ENCODE data around the gene HACD4. TPM values are rescaled to one million over a fixed set of nuclear protein-coding genes. Genes with fewer than 3 reads are reported as not detected.

Gene HACD4
- total RNA-seq, 4 donors from 2014 or later: 1.1 to 4.8 (median 2.7) TPM

DNA sequence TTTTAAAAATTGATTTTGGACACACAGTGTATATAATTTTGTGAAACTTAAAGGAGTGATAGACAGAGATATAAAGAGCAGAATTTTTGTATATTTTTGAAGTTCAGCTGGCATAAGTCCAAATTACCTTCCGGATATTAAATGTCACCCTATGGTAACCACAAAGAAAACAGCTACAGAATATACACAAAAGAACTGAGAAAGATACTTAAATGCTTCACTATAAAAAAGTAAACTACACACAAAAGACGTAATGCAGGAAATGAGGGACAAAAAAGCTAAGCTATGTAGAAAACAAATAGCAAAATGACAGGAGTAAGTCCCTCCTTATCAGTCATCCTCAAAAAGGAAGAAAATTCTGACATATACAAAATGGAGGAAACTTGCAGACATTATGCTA, 29.4 kb downstream of the HACD4 start:
- peaks cover 0 to 8% of the 10 kb centered on the region in 2 donors for H3K9me3 ChIP-seq
- H3K4me1 ChIP-seq: peaks cover 0 to 11% (median under 1%) of the 10 kb centered on the region in 4 donors
- in situ Hi-C loops (cut with MboI; ENCODE audit: low pct_ligation_motif_present in 1 of 4, low pct_unique_long_range_greater_than_20kb in 1 of 4, low sequenced_read_pairs in 3 of 4) (no loop called here), intact Hi-C loops (cut with DNase I; ENCODE audit: low total_unique reads) (no loop called here)
- TF ChIP-seq POLR2A (IDR thresholded peaks at IDR 0.05): no peak
- no peak for TF ChIP-seq EP300 (IDR thresholded peaks at IDR 0.05; ENCODE audit: low read depth)
- TF ChIP-seq, protein P1, sequence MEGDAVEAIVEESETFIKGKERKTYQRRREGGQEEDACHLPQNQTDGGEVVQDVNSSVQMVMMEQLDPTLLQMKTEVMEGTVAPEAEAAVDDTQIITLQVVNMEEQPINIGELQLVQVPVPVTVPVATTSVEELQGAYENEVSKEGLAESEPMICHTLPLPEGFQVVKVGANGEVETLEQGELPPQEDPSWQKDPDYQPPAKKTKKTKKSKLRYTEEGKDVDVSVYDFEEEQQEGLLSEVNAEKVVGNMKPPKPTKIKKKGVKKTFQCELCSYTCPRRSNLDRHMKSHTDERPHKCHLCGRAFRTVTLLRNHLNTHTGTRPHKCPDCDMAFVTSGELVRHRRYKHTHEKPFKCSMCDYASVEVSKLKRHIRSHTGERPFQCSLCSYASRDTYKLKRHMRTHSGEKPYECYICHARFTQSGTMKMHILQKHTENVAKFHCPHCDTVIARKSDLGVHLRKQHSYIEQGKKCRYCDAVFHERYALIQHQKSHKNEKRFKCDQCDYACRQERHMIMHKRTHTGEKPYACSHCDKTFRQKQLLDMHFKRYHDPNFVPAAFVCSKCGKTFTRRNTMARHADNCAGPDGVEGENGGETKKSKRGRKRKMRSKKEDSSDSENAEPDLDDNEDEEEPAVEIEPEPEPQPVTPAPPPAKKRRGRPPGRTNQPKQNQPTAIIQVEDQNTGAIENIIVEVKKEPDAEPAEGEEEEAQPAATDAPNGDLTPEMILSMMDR (IDR thresholded peaks at IDR 0.05): no peak
- no peak for TF ChIP-seq POLR2AphosphoS5 (IDR thresholded peaks at IDR 0.05)
- WGBS, 2 donors (ENCODE audit: low coverage in 1 of 2): 80 to 83% methylated on average over 2 of the region's 2 CpGs
- H3K27me3 ChIP-seq: no peaks in the 10 kb centered on the region
- no peak overlapping the region for H3K27ac ChIP-seq
- H3K36me3 ChIP-seq: peaks cover 0 to 14% (median 0%) of the 10 kb centered on the region in 4 donors
- DNase-seq: no peak
- H3K4me3 ChIP-seq: no peak overlapping the region

DNA sequence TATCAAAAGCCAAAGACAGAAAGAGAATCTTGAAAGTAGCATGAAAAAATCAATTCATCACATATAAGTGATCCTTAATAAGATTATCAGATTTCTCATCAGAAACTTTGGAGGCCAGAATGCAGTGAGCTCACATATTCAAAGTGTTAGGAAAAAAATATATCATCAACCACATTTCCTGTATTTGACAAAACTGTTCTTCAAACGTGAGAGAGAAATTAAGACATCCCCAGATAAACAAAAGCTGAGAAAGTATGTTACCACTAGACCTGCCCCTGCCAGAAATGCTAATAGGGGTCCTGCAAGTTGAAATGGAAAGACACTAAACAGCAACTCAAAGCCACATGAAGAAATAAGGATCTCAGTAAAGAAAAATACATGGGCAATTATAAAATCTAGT, 29.9 kb downstream of the HACD4 start:
- peaks cover 0 to 14% (median 0%) of the 10 kb centered on the region in 4 donors for H3K36me3 ChIP-seq
- intact Hi-C loops (cut with DNase I; ENCODE audit: low total_unique reads) (no loop called here), in situ Hi-C loops (cut with MboI; ENCODE audit: low pct_ligation_motif_present in 1 of 4, low pct_unique_long_range_greater_than_20kb in 1 of 4, low sequenced_read_pairs in 3 of 4) (no loop called here)
- no peak for TF ChIP-seq EP300 (IDR thresholded peaks at IDR 0.05; ENCODE audit: low read depth)
- TF ChIP-seq POLR2AphosphoS5 (IDR thresholded peaks at IDR 0.05): no peak
- TF ChIP-seq, protein P1 (IDR thresholded peaks at IDR 0.05): no peak
- TF ChIP-seq POLR2A (IDR thresholded peaks at IDR 0.05): no peak
- H3K4me1 ChIP-seq: peaks cover 0 to 11% (median 2%) of the 10 kb centered on the region in 4 donors
- H3K27me3 ChIP-seq: no peaks in the 10 kb centered on the region
- H3K4me3 ChIP-seq: no peak overlapping the region
- H3K27ac ChIP-seq: no peak overlapping the region
- no peak for DNase-seq
- WGBS, 2 donors (ENCODE audit: low coverage in 1 of 2): 20 to 40% methylated on average over 1 of the region's 1 CpG
- H3K9me3 ChIP-seq: peaks cover 0 to 8% of the 10 kb centered on the region in 2 donors

DNA sequence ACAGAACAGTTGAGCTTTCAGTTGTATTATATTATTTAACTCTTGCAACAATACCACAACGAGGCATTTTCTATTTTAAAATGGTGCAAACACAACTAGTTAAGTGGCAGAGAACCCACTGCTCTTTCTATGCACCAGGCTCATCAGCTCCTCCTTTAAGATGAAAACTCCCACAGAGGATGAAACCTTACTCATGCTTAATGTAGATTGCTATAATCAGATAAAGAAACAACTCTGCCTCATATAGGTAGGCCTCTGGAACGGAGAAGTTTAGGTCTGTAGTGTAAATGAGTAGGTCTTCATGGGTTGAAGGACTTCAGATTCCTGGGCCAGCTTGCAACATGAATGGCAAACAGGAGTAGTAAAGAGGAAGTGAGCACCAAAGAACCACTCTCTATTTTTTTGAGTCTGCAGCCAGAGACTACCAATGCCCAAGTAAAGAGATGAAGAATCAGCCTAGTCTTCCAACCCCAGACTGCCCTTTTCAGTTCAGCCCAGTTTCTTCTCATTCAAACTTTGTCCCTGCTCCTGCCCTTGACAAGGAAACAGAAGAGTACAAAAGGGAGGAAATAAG, 33.9 kb downstream of the HACD4 start:
- Histone ChIP-seq H3K4me3 (no peak overlapping the region), H3K36me3 (peaks cover 0 to 14% (median 0%) of the 10 kb centered on the region in 4 donors), H3K9me3 (peaks cover 0 to 8% of the 10 kb centered on the region in 2 donors), H3K27ac (peak overlapping the region in 3 of 4 donors; percentile 38 to 59 (median 54)), H3K4me1 (peaks cover 0 to 11% (median 5%) of the 10 kb centered on the region in 4 donors), H3K27me3 (no peaks in the 10 kb centered on the region)
- TF ChIP-seq EP300 (IDR thresholded peaks at IDR 0.05; ENCODE audit: low read depth): no peak
- TF ChIP-seq, protein P1 (IDR thresholded peaks at IDR 0.05): no peak
- no peak for TF ChIP-seq POLR2AphosphoS5 (IDR thresholded peaks at IDR 0.05)
- no peak for TF ChIP-seq POLR2A (IDR thresholded peaks at IDR 0.05)
- intact Hi-C loops (cut with DNase I; ENCODE audit: low total_unique reads): no loop called here
- no peak for DNase-seq
- in situ Hi-C loops (cut with MboI; ENCODE audit: low pct_ligation_motif_present in 1 of 4, low pct_unique_long_range_greater_than_20kb in 1 of 4, low sequenced_read_pairs in 3 of 4): no loop called here
- WGBS, 2 donors (ENCODE audit: low coverage in 1 of 2): 69 to 83% methylated on average over 2 of the region's 2 CpGs

DNA sequence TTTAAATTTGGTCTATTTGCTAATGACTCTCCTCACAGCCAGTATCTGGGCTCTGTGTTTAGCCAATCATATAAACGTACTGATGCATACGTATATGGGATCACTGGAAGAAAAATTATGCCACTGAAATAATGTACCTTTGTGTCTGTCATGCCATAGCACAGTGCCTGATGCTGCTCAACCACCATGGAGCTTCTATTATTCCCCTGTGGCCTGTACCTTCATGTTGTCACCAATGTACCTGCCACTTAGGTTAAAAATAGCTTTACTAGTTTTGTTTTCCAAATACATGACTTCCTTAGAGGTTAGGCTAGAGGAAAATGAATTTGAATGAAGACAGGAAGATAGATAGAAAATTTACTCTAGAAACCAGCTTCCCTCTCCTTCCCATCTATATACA, 34.6 kb downstream of the HACD4 start:
- Histone ChIP-seq H3K27ac (no peak overlapping the region), H3K4me3 (no peak overlapping the region), H3K9me3 (peaks cover 0 to 8% of the 10 kb centered on the region in 2 donors), H3K36me3 (peaks cover 0 to 14% (median 0%) of the 10 kb centered on the region in 4 donors), H3K4me1 (peaks cover 0 to 11% (median 5%) of the 10 kb centered on the region in 4 donors), H3K27me3 (no peaks in the 10 kb centered on the region)
- DNase-seq: no peak
- intact Hi-C loops (cut with DNase I; ENCODE audit: low total_unique reads) (no loop called here), in situ Hi-C loops (cut with MboI; ENCODE audit: low pct_ligation_motif_present in 1 of 4, low pct_unique_long_range_greater_than_20kb in 1 of 4, low sequenced_read_pairs in 3 of 4) (no loop called here)
- WGBS, 2 donors (ENCODE audit: low coverage in 1 of 2): 91 to 94% methylated on average over 2 of the region's 2 CpGs
- TF ChIP-seq, protein P1 (IDR thresholded peaks at IDR 0.05): no peak
- no peak for TF ChIP-seq EP300 (IDR thresholded peaks at IDR 0.05; ENCODE audit: low read depth)
- no peak for TF ChIP-seq POLR2AphosphoS5 (IDR thresholded peaks at IDR 0.05)
- no peak for TF ChIP-seq POLR2A (IDR thresholded peaks at IDR 0.05)
